IMR-90 (cell line): ENCODE measurements around the gene CPSF7.

Experiments used
- POLR2A ChIP-seq: IDR thresholded peaks from 2 replicates; pipeline ENCODE4 v1.6.1; 2012; ENCODE audit warnings: mild to moderate bottlenecking, low read depth, low read length
- RAD21 ChIP-seq: IDR thresholded peaks from 2 replicates; pipeline ENCODE4 v1.6.1; 2012; ENCODE audit warnings: low read length, improper control_type of control experiment
- RCOR1 ChIP-seq: IDR thresholded peaks from 2 replicates; pipeline ENCODE4 v1.6.1; 2012; ENCODE audit warnings: mild to moderate bottlenecking, low read length, improper control_type of control experiment; ENCODE audit not compliant: insufficient replicate concordance

DNA sequence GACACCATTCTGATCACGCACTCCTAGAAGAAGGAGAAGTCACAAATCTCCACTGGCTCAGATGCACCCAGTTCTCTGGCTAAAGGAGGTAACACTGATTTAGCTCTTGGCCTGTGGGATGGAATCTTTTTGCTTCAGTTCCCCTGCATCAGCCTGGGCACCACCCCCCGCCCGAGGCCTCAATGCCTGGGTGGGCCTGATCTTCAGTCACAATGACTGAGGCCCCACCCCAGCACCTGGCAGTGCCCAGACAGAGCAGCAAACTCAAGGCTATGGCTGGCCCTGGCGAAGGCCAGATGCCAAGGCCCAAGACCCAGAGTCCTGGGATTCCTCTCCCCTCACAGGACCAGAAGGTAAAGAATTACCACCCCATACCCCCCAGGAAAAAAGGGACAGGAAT, 73.1 kb downstream of the CPSF7 start:
- TF ChIP-seq POLR2A (no peak), RAD21 (no peak), RCOR1 (no peak)
